ENCODE measurements around the gene MAP3K10.
A peak's percentile ranks its signal among the peaks of the same experiment; 100 is the strongest.
"Not testable (repeated sequence)": the region's sequence is repeated elsewhere in the genome, so short reads cannot be mapped to it uniquely, and the experiment has no call there.

The MAP3K10 gene

DNA sequence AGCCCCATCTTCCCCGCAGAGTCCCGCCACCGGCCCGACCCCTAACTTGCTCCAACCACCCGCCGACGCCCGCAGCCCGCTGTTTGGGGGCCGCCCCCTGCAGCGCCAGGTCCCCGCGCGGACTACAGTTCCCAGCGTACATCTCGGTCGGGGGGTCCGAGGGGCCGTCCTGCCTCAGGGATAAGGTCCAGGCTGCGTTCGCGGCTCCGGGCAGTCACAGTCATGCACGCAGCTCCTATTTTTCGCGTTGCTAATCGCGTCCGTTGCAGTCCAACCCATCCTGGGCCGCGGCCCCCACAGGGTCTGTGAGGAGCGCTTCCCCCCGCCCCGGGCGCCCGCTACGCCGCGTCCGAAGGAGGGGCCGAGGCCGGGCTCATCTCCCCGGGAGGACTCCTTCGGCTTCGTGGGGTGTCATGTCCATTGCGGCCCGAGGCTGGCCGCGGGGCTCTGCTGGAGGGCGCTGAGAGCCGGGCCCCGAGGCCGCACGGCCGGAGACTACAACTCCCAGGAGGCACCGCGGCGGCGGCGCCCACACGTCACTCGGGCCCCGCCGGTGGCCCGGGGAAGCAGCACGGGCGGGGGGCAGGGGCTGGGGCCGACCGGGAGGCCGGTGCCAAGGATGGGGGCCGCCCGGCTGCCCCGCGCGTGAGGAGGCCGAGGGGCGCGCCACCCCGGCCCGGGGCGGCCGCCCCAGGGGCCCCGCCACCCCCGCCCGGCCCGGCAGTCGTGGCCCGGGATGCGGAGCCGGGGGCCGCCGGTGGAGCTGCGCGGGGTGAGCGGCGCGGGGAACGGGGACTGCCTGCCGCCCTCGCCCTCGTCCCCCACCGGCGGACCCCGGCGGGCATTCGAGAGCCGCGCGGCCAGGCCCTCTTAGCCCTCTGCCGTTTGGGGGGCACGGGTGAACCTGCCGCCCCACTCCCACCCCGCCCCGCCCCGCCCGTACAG is at the start of gene MAP3K10:
TSS of gene MAP3K10 (plus strand) at position 536 of the 945 bp plus-strand sequence. CDS start 606 bp downstream, outside the sequence.
- Mint-ChIP-seq H3K27me3 (no peaks in the 10 kb centered on the region), H3K4me3 (peak within 1 kb of the TSS; percentile 82), H3K36me3 (no peaks in the 10 kb centered on the region), H3K9me3 (no peaks in the 10 kb centered on the region), H3K27ac (peak within 1 kb of the TSS; percentile 90), H3K4me1 (peaks cover 27% of the 10 kb centered on the region)
- peak; percentile 94 for ATAC-seq

DNA sequence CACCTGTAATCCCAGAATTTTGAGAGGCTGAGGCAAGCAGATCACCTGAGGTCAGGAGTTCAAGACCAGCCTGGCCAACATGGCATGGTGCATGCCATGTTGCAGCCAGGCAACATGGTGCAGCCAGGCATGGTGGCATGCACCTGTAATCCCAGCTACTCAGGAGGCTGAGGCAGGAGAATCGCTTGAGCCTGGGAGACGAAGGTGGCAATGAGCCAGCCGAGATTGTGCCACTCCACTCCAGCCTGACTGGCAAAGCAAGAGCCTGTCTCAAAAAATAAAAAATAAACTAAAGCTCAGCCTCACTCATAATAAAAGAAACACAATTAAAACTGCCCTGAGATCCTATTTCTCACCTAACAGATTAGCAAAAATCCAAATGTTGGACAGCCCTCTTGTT is 49.7 kb upstream of the MAP3K10 start:
- no peaks in the 10 kb centered on the region for H3K36me3 Mint-ChIP-seq
- peaks cover 26% of the 10 kb centered on the region for H3K4me1 Mint-ChIP-seq
- no peak overlapping the region for H3K27ac Mint-ChIP-seq
- ATAC-seq: no peak
- H3K9me3 Mint-ChIP-seq: no peaks in the 10 kb centered on the region
- H3K27me3 Mint-ChIP-seq: peaks cover 2% of the 10 kb centered on the region
- no peak overlapping the region for H3K4me3 Mint-ChIP-seq

DNA sequence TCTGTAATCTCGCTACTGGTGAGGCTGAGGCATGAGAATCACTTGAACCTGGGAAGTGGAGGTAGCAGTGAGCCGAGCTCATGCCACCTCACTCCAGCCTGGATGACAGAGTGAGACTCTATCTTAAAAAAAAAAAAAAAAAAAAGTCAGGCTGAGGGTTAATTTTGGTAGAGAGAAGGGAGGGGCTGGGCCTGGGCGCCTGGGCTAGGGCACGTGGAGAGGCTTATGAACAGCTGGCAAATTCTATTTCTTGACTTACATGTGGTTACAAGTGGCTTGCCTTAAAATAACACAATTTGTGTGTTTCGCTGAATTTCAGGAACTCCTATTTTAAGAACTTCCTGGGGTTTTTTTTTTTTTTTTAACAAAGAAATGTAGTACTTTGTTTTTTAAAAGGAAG is 47.6 kb upstream of the MAP3K10 start:
- no peaks in the 10 kb centered on the region for H3K36me3 Mint-ChIP-seq
- peak overlapping the region; percentile 63 for H3K27ac Mint-ChIP-seq
- no peaks in the 10 kb centered on the region for H3K9me3 Mint-ChIP-seq
- H3K4me1 Mint-ChIP-seq: peaks cover 32% of the 10 kb centered on the region
- peak overlapping the region; percentile 21 for H3K4me3 Mint-ChIP-seq
- no peaks in the 10 kb centered on the region for H3K27me3 Mint-ChIP-seq
- peak; percentile 63 for ATAC-seq

DNA sequence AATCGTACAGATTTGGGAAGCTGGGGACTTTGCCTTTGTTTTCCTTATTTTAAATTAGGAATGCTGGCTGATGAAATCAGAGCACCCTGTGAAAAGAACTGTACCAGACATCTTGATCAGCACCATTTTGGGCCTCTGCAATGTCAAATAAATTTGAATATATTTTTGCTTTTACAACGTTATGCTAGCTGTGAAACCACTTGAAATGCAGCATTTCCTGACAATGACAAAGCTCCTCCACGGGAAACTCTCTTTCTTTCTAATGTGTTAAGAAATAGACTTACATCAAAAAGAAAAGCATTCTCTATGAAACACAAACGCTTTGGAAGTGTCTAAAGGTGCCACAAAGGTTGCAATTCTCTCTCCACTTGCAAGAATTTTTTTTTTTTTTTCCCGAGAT is 47.1 kb upstream of the MAP3K10 start:
- no peak for ATAC-seq
- no peaks in the 10 kb centered on the region for H3K27me3 Mint-ChIP-seq
- H3K4me3 Mint-ChIP-seq: no peak overlapping the region
- H3K4me1 Mint-ChIP-seq: peaks cover 32% of the 10 kb centered on the region
- peak overlapping the region; percentile 63 for H3K27ac Mint-ChIP-seq
- H3K36me3 Mint-ChIP-seq: no peaks in the 10 kb centered on the region
- H3K9me3 Mint-ChIP-seq: no peaks in the 10 kb centered on the region

DNA sequence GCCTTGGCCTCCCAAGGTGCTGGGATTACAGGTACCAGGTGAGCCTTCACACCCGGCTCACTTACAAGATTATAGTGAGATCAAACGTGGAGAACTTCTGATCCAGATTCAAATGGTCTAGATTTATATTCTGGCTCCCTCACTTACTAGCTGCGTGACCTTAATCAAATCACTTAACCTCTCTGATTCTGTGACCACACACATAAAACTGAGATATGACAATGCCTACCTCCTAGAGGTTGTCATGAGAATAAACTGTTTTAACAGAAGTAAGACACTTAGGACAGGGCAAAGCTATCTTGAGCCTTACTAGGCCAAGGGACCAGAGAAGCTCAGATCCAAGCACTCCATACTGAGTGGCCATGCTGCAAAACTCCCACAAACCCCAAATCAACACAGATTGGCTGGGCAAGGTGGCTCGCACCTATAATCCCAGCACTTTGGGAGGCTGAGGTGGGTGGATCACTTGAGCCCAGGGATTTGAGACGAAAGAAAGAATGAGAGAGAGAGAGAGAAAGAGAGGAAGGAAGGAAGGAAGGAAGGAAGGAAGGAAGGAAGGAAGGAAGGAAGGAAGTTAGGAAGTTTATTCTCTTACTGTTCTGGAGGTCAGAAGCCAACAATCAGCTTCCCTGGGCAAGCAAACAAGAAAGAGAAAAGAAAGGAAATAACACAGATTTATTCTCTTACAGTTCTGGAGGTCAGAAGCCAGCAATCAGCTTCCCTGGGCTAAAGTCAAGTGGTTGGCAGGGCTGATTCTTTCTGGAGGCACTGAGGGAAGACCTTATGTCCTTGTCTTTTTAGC is 46.1 kb upstream of the MAP3K10 start:
- Mint-ChIP-seq H3K9me3 (no peaks in the 10 kb centered on the region), H3K27ac (no peak overlapping the region), H3K4me1 (peaks cover 37% of the 10 kb centered on the region), H3K4me3 (no peak overlapping the region), H3K27me3 (no peaks in the 10 kb centered on the region), H3K36me3 (no peaks in the 10 kb centered on the region)
- ATAC-seq: no peak

DNA sequence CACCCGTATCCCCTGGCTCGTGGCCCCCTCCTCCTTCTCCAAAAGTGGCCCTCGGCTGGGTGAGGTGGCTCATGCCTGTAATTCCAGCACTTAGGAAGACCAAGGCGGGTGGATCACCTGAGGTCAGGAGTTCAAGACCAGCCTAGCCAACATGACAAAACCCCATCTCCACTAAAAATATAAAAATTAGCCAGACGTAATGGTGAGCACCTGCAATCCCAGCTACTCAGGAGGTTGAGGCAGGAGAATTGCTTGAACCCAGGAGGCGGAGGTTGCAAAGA is 45.5 kb upstream of the MAP3K10 start:
- not testable (repeated sequence) for H3K27me3 Mint-ChIP-seq, H3K36me3 Mint-ChIP-seq, ATAC-seq, H3K9me3 Mint-ChIP-seq, H3K4me3 Mint-ChIP-seq, H3K27ac Mint-ChIP-seq
- peaks cover 37% of the 10 kb centered on the region for H3K4me1 Mint-ChIP-seq

DNA sequence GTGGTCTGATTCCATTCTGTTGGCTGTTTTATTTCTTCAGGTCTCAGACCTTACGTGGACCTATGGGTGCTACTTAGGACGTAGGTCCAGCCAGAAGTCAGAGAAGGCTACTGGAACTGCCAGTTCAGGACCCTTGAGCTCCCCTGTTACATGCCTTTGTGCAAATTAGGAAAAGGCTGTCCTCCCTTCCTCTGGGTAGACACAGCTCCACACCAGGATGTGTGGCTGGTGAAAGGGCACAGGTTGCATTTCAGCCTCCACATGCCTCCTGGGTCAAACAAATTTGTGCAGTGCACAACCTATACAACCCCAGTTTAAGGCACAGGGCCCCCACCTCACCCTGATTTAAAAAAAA is 43.9 kb upstream of the MAP3K10 start:
- Mint-ChIP-seq H3K4me3 (no peak overlapping the region), H3K36me3 (no peaks in the 10 kb centered on the region), H3K27ac (no peak overlapping the region), H3K9me3 (no peaks in the 10 kb centered on the region), H3K27me3 (no peaks in the 10 kb centered on the region), H3K4me1 (peaks cover 37% of the 10 kb centered on the region)
- no peak for ATAC-seq

DNA sequence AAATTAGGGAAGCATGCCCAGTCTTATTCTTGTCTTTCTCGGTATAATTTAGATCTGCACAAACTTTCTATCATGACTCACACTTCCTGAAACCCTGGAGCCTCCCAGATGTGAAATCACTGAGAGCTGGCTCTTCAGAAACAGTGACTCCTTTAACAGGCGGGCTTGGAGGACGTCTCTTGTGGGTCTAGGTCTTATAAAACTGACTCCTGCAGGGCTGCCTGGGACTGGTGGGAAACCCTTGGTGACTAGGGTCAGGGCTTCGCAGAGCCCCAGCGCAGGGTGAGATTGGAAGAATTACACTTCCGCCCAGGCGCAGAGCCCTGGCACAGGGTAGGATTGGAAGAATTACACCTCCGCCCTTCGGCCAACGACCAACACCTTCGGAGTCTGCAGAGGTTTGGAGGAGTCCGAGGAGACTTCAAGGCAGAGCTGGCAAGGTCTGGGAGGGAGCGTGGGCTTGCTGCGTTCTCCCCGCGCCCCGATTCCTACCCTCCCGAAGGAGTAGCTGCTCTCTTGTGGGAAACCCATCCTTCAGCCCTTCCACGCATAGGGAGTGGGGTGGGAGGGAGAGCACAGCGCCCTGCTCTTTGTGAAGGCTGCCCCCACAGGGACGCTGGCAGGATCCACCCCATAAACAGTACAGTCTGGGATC is 43.4 kb upstream of the MAP3K10 start:
- Mint-ChIP-seq H3K27me3 (no peaks in the 10 kb centered on the region), H3K4me3 (no peak overlapping the region), H3K27ac (no peak overlapping the region), H3K9me3 (no peaks in the 10 kb centered on the region), H3K4me1 (peaks cover 37% of the 10 kb centered on the region), H3K36me3 (no peaks in the 10 kb centered on the region)
- no peak for ATAC-seq

DNA sequence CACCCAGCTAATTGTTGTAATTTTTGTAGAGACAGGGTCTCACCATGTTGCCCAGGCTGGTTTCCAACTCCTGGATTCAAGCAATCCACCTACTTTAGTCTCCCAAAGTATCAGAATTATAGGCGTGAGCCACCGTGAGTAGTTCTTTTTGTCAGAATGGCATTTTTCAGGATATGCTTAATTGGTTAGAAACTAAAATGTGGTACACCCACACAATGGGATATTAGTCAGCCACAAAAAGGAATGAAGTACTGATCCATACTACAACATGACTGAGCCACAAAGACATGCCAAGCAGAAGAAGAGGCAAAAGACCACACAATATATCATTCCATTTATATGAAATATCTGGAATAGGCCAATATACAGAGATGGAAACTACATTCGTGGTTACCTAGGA is 41.7 kb upstream of the MAP3K10 start:
- Mint-ChIP-seq H3K27ac (no peak overlapping the region), H3K9me3 (no peaks in the 10 kb centered on the region), H3K4me1 (peaks cover 25% of the 10 kb centered on the region), H3K36me3 (no peaks in the 10 kb centered on the region), H3K27me3 (no peaks in the 10 kb centered on the region), H3K4me3 (no peak overlapping the region)
- ATAC-seq: no peak

DNA sequence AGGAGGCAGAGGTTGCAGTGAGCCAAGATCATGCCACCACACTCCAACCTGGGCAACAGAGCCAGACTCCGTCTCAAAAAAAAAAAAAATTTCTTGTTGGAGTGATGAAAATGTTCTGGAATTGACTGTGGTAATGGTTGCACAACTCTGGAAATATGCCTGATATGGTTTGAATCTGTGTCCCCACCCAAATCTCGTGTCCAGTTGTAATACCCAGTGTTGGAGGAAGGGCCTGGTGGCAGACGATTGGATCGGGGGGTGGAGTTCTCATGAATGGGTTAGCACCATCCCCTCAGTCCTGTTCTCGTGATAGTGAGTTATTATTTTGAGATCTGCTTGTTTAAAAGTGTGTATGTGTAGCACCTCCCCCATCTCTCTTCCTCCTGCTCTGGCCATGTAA is 41.1 kb upstream of the MAP3K10 start:
- no peak overlapping the region for H3K4me3 Mint-ChIP-seq
- H3K27me3 Mint-ChIP-seq: no peaks in the 10 kb centered on the region
- H3K36me3 Mint-ChIP-seq: no peaks in the 10 kb centered on the region
- H3K4me1 Mint-ChIP-seq: peaks cover 22% of the 10 kb centered on the region
- no peaks in the 10 kb centered on the region for H3K9me3 Mint-ChIP-seq
- H3K27ac Mint-ChIP-seq: no peak overlapping the region
- ATAC-seq: no peak

DNA sequence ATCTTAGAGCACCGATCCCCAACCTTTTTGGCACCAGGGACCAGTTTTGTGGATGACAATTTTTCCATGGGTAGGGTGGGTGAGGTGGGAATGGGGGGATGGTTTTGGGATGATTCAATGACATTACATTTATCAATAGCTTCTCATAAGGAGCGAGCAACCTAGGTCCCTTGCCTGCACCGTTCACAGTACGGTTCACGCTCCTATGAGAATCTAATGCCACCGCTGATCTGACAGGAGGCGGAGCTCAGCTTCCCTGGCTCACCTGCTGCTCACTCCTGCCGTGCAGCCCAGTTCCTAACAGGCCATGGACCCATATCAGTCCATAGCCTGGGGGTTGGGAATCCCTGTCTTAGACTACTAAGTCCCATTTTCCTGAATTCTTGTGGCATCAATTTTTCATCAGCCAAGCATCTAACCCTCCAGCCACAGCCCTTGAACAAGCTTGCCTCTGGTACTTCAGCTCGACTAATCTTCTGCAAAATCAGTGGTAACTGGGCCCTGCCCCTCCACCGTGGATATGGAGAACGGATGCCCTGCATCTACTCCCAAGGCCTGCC is 37.0 kb upstream of the MAP3K10 start:
- Mint-ChIP-seq H3K27me3 (no peaks in the 10 kb centered on the region), H3K36me3 (no peaks in the 10 kb centered on the region), H3K9me3 (no peaks in the 10 kb centered on the region), H3K4me3 (no peak overlapping the region), H3K27ac (no peak overlapping the region), H3K4me1 (peaks cover 11% of the 10 kb centered on the region)
- ATAC-seq: no peak

DNA sequence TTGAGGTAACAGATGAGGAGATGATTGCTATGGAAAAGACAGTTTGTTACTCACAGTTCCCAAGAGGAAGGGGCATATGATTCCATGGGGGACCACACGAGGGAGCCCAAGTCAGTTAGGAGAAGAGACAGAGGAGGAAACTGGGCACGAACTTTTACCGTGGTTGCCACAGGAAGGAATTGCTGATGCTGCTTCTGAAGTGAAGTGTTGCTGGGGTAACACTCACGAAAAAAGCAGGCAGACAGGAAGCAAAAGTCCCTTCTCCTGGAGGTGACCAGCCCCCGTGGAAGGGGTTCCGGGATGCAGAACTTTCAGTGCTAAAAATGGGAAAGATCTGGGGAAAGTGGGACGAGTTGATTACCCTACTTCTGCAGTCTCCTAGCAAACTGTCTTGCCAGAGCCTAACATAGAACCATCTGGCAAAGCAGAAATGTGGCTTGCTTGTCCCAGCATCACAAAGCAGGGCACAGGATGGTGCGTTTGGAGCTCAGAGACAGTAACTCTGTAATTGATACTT is 35.4 kb upstream of the MAP3K10 start:
- Mint-ChIP-seq H3K27ac (no peak overlapping the region), H3K27me3 (no peaks in the 10 kb centered on the region), H3K9me3 (no peaks in the 10 kb centered on the region), H3K4me1 (peaks cover 6% of the 10 kb centered on the region), H3K4me3 (no peak overlapping the region), H3K36me3 (no peaks in the 10 kb centered on the region)
- no peak for ATAC-seq

DNA sequence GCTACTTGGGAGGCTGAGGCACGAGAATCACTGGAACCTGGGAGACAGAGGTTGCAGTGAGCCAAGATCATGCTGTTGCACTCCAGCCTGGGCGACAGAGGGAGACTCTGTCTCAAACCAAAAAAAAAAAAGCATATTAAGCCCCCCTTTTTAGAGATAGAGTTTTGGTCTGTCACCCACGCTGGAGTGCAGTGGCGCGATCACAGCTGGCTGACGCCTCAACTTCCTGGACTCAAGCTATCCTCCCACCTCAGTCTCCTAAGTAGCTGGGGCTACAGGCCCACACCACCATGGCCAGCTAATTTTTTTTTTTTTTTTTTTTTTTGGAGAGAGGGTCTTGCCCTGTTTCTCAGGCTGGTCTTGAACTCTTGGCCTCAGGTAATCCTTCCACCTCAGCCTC is 34.2 kb upstream of the MAP3K10 start:
- Mint-ChIP-seq H3K4me3 (no peak overlapping the region), H3K4me1 (peaks cover 6% of the 10 kb centered on the region), H3K36me3 (no peaks in the 10 kb centered on the region), H3K9me3 (no peaks in the 10 kb centered on the region), H3K27me3 (no peaks in the 10 kb centered on the region), H3K27ac (no peak overlapping the region)
- ATAC-seq: no peak

DNA sequence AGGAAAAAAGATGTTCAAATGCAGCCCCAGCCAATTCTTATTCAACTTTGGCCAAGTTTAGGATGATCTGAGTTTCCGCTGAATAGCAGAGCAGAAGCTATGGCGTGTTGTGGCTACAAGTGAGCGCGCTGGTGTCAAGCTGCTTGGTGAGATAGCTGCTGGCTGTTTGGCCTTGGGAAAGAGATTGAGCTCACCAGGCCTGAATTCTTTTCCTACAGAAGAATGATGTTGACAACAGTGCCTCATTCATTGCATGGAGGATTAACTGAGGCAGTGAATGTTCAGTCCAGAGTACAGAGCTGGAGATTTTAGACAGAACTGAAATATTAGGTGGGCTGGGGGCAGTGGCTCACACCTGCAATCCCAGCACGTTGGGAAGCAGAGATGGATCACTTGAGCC is 31.5 kb upstream of the MAP3K10 start:
- Mint-ChIP-seq H3K36me3 (no peaks in the 10 kb centered on the region), H3K9me3 (peaks cover 3% of the 10 kb centered on the region), H3K27me3 (no peaks in the 10 kb centered on the region), H3K4me3 (no peak overlapping the region), H3K27ac (no peak overlapping the region), H3K4me1 (peaks cover 21% of the 10 kb centered on the region)
- no peak for ATAC-seq

DNA sequence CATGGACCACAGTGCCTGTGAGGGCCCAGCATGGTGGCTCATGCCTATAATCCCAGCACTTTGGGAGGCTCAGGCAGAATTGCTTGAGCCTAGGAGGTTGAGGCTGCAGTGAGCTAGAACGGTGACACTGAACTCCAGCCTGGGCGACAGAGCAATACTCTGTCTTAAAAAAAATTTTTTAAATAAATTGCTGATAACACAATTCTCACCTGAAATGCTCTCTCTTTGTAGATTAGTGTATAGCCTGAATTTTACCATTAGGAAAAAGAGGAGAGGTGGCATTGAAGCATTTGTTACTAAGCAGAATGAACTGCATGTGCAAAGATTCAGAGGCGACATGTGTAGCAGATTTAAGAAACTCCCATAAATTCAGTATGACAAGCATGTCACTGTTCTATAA is 29.1 kb upstream of the MAP3K10 start:
- no peaks in the 10 kb centered on the region for H3K36me3 Mint-ChIP-seq
- peaks cover 12% of the 10 kb centered on the region for H3K27me3 Mint-ChIP-seq
- peaks cover 3% of the 10 kb centered on the region for H3K9me3 Mint-ChIP-seq
- no peak overlapping the region for H3K27ac Mint-ChIP-seq
- ATAC-seq: no peak
- no peak overlapping the region for H3K4me3 Mint-ChIP-seq
- H3K4me1 Mint-ChIP-seq: peaks cover 24% of the 10 kb centered on the region
